Measurements from ENCODE around the gene SEPHS2. TPM values are rescaled to one million over a fixed set of nuclear protein-coding genes. Genes with fewer than 3 reads are reported as not detected.

The SEPHS2 gene
- total RNA-seq, 1 experiment from 2014 or later = 52.6 TPM

- Mint-ChIP-seq H3K4me1 (peaks cover 4 to 5% of the 10 kb centered on the region in 2 experiments; a peak in 3 of 4 replicates), H3K27me3 (ENCODE audit: low read depth) (peaks cover 37% of the 10 kb centered on the region), H3K4me3 (no peak overlapping the region), H3K36me3 (ENCODE audit: insufficient read depth in 1 of 3, low read depth in 3 of 3) (no peaks in the 10 kb centered on the region; a peak in 1 of 7 replicates), H3K27ac (no peak overlapping the region; a peak in 1 of 7 replicates), H3K9me3 (no peaks in the 10 kb centered on the region; a peak in 1 of 5 replicates)
- H3K18ac ChIP-seq (ENCODE audit: insufficient read length, low read depth, low read length) = no peak overlapping the region
- H4K8ac ChIP-seq (replicated peaks; ENCODE audit: insufficient read length, low read depth, low read length) = no peak overlapping the region
- H3K4me1 ChIP-seq (ENCODE audit: insufficient read depth, low read length) = no peaks in the 10 kb centered on the region
- H3K4me2 ChIP-seq (ENCODE audit: insufficient read depth, insufficient read length, low read length) = no peak overlapping the region
- no peak for TF ChIP-seq CTCF (conservative IDR thresholded peaks at IDR 0.05)
- H4K20me1 ChIP-seq (ENCODE audit: control insufficient read depth, insufficient read depth, insufficient read length) = no peaks in the 10 kb centered on the region
- H3K79me1 ChIP-seq (ENCODE audit: insufficient read depth, low read depth, low read length, poor library complexity, severe bottlenecking) = no peaks in the 10 kb centered on the region
- H2BK5ac ChIP-seq (ENCODE audit: insufficient read length, low read length) = no peak overlapping the region
- no peaks in the 10 kb centered on the region for H3K9me3 ChIP-seq (ENCODE audit: control insufficient read depth, low read depth, low read length)
- H2BK20ac ChIP-seq (ENCODE audit: low read depth, low read length, poor library complexity, severe bottlenecking) = no peak overlapping the region
- H3K27me3 ChIP-seq (ENCODE audit: insufficient read depth, low read length) = no peaks in the 10 kb centered on the region
- no peak overlapping the region for H2AK5ac ChIP-seq (ENCODE audit: insufficient read length, low read length)
- no peak overlapping the region for H2AFZ ChIP-seq (ENCODE audit: low read length)
- H2BK120ac ChIP-seq (ENCODE audit: low read depth, low read length, poor library complexity, severe bottlenecking) = no peak overlapping the region
- no peak overlapping the region for H4K5ac ChIP-seq (ENCODE audit: insufficient read length, low read depth, low read length)
- no peak overlapping the region for H3T11ph ChIP-seq (ENCODE audit: low read length)
- no peak overlapping the region for H3K9ac ChIP-seq (ENCODE audit: extremely low read depth, insufficient read length, low read length)
- no peak overlapping the region for H4K91ac ChIP-seq (ENCODE audit: insufficient read length, low read depth, low read length)
- no peak overlapping the region for H2BK12ac ChIP-seq (ENCODE audit: insufficient read length, low read depth, low read length)
- H3K79me2 ChIP-seq (ENCODE audit: insufficient read depth, low read length) = no peaks in the 10 kb centered on the region
- no peak overlapping the region for H3K27ac ChIP-seq (ENCODE audit: insufficient read length, low read depth, low read length)
- H2BK15ac ChIP-seq (ENCODE audit: low read depth, low read length) = no peak overlapping the region
- no peak overlapping the region for H3K56ac ChIP-seq (ENCODE audit: insufficient read length, low read depth, low read length)
- DNase-seq = no peak
- H3K4ac ChIP-seq (ENCODE audit: low read depth, low read length) = no peak overlapping the region
- no peaks in the 10 kb centered on the region for H3K23me2 ChIP-seq (ENCODE audit: insufficient read length, low read depth, low read length, poor library complexity, severe bottlenecking)
- H3K14ac ChIP-seq (ENCODE audit: insufficient read depth, low read length) = no peak overlapping the region
- no CpG with 5 or more reads among the region's 3 CpGs for WGBS (ENCODE audit: extremely low coverage, insufficient read length, low lambda C conversion rate)
- no peak overlapping the region for H3K23ac ChIP-seq (ENCODE audit: insufficient read length, low read depth, low read length)
Observed at GRCh38 chr16:30437511-30438046, 8.1 kb downstream of the SEPHS2 start.
